HEK293T (cell line): Measurements from ENCODE around the gene RIOK2.

Experiments used
- ELF4 ChIP-seq: fragments of 450-650 bp; IDR thresholded peaks from 2 replicates; pipeline ENCODE4 v1.6.1; 2017; ENCODE audit warnings: antibody characterized with exemption
- FOXA1 ChIP-seq: fragments of 450-650 bp; IDR thresholded peaks from 2 replicates; pipeline ENCODE4 v1.6.1; 2016; ENCODE audit warnings: mild to moderate bottlenecking
- FOXK2 ChIP-seq: fragments of 450-650 bp; IDR thresholded peaks from 2 replicates; pipeline ENCODE4 v1.6.1; 2016; ENCODE audit warnings: mild to moderate bottlenecking
- FOXM1 ChIP-seq: fragments of 450-650 bp; IDR thresholded peaks from 2 replicates; pipeline ENCODE4 v1.6.1; 2017; ENCODE audit warnings: mild to moderate bottlenecking, borderline replicate concordance
- HDGF ChIP-seq: fragments of 450-650 bp; IDR thresholded peaks from 2 replicates; pipeline ENCODE4 v1.6.1; 2017; ENCODE audit warnings: antibody characterized with exemption, borderline replicate concordance
- LEF1 ChIP-seq: fragments of 450-650 bp; IDR thresholded peaks from 2 replicates; pipeline ENCODE4 v1.6.1; 2017; ENCODE audit warnings: mild to moderate bottlenecking, borderline replicate concordance
- NFRKB ChIP-seq: fragments of 450-650 bp; IDR thresholded peaks from 2 replicates; pipeline ENCODE4 v1.6.1; 2016; ENCODE audit warnings: mild to moderate bottlenecking, moderate library complexity
- SP1 ChIP-seq: fragments of 450-650 bp; IDR thresholded peaks from 2 replicates; pipeline ENCODE4 v1.6.1; 2017
- SUZ12 ChIP-seq: fragments of 450-650 bp; IDR thresholded peaks from 2 replicates; pipeline ENCODE4 v1.6.1; 2016; ENCODE audit warnings: mild to moderate bottlenecking
- TARDBP ChIP-seq: fragments of 450-650 bp; IDR thresholded peaks from 2 replicates; pipeline ENCODE4 v1.6.1; 2016

DNA sequence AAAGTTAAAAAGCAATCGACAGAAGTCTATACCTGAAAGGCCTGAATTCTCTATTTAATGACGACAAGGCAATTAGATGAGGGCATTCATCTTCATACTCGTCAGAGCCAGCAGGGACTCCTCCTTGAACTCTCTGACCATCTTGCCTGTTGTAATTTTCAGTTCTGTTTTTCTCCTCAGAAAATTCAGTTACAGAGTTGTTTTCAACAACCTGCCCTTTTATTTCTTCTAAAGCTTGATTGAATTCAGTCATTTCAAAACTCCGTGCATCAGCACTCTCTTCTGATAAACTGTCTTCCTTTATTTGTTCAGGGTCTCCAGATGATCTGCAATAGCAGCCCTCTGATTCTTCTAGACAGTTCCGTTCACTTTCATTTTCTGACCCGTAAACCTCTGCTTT lies 15.6 kb downstream of the RIOK2 start:
- TF ChIP-seq FOXM1: no peak
- no peak for TF ChIP-seq NFRKB
- TF ChIP-seq SUZ12: no peak
- TF ChIP-seq HDGF: no peak
- no peak for TF ChIP-seq SP1
- no peak for TF ChIP-seq LEF1
- TF ChIP-seq TARDBP: no peak
- TF ChIP-seq ELF4: no peak
- no peak for TF ChIP-seq FOXK2
- no peak for TF ChIP-seq FOXA1
